K562 (cell line): Measurements from ENCODE around the gene PAQR4. TPM values are rescaled to one million over a fixed set of nuclear protein-coding genes. Genes with fewer than 3 reads are reported as not detected.

ENCODE experiments used
- polyA plus RNA-seq, 8 experiments: library from polyadenylated mRNA; depleted of rRNA in 4 of 8; stranded (reverse) in 5 of 8; unstranded in 3 of 8; fragments of >200 nt; fragmentation: Nextera tagmentation in 2 of 8; fragmentation: Illumina TruSeq in 1 of 8; extraction: Ambion mirVana in 2 of 8; extraction: Trizol in 1 of 8; gene quantifications; 2 replicates each; pipeline versions ENCODE4 v1.2.1 to v1.2.3, GENCODE V29; 2011 to 2014; ENCODE audit warnings: inconsistent platforms in 1 of 8, missing spikeins in 1 of 8
- small RNA-seq: library from RNA; depleted of rRNA; stranded (forward); fragments of <200 nt; gene quantifications from one replicate; pipeline ENCODE3, GENCODE V24; 2014
- total RNA-seq, 7 experiments: library from RNA; depleted of rRNA in 6 of 7; stranded (reverse); fragments of >200 nt in 6 of 7; fragmentation: Illumina TruSeq in 2 of 7; extraction: Trizol in 2 of 7; gene quantifications; 2 replicates each; pipeline versions ENCODE4 v1.2.1 to v1.2.3, GENCODE V29; 2011 to 2021; ENCODE audit warnings: low replicate concordance in 1 of 7

Gene PAQR4
- total and polyA plus RNA-seq, 9 of the 15 experiments (the other 6 are each of a cell fraction or from before 2014, with no cell fraction given) = 0.62 to 40.4 (median 19.5) TPM

Small RNA genes lying within 50 kb of the gene (small RNA-seq; reads per million reads assigned to genes)
- not detected for gene LINC00514

Other genes starting within 250 kb of the PAQR4 start
Only the 7 nearest of the 24 such genes appear.
- 7.7 and 8.6 TPM in 2 replicates for gene KREMEN2, start 5.1 kb upstream of the PAQR4 start, total RNA-seq (2014; rRNA removed)
- gene KREMEN2, start 5.1 kb upstream of the PAQR4 start, total RNA-seq (2014; rRNA removed; fragmentation: Illumina TruSeq; extraction: Trizol) = 0.67 and 0.84 TPM in 2 replicates
- 1.5 and 2.0 TPM in 2 replicates for gene KREMEN2, start 5.1 kb upstream of the PAQR4 start, total RNA-seq (2015; rRNA removed; fragmentation: Illumina TruSeq; extraction: Trizol)
- 7.6 and 8.2 TPM in 2 replicates for gene KREMEN2, start 5.1 kb upstream of the PAQR4 start, total RNA-seq (2021)
- gene KREMEN2, start 5.1 kb upstream of the PAQR4 start, polyA plus RNA-seq (2011; rRNA removed) = 1.4 and 3.1 TPM in 2 replicates
- 0.25 and 1.5 TPM in 2 replicates for gene KREMEN2, start 5.1 kb upstream of the PAQR4 start, polyA plus RNA-seq (2014; fragmentation: Illumina TruSeq; extraction: Trizol)
- gene KREMEN2, start 5.1 kb upstream of the PAQR4 start, polyA plus RNA-seq (2014; fragmentation: Nextera tagmentation; extraction: Ambion mirVana) = under 1 TPM in 1 of 2 experiments, not detected in 1; 0.04 TPM
- 7.1 and 7.5 TPM in 2 replicates for gene KREMEN2, start 5.1 kb upstream of the PAQR4 start, polyA plus RNA-seq (2014; rRNA removed)
- gene PKMYT1, start 11.1 kb downstream of the PAQR4 start, total RNA-seq (2014; rRNA removed) = 85.5 and 110 TPM in 2 replicates
- 19.7 and 21.6 TPM in 2 replicates for gene PKMYT1, start 11.1 kb downstream of the PAQR4 start, total RNA-seq (2014; rRNA removed; fragmentation: Illumina TruSeq; extraction: Trizol)
- gene PKMYT1, start 11.1 kb downstream of the PAQR4 start, total RNA-seq (2015; rRNA removed; fragmentation: Illumina TruSeq; extraction: Trizol) = 37.8 and 42.5 TPM in 2 replicates
- 187 and 201 TPM in 2 replicates for gene PKMYT1, start 11.1 kb downstream of the PAQR4 start, total RNA-seq (2021)
- gene PKMYT1, start 11.1 kb downstream of the PAQR4 start, polyA plus RNA-seq (2011; rRNA removed) = 18.7 and 48.0 TPM in 2 replicates
- 45.6 and 100 TPM in 2 replicates for gene PKMYT1, start 11.1 kb downstream of the PAQR4 start, polyA plus RNA-seq (2014; fragmentation: Illumina TruSeq; extraction: Trizol)
- gene PKMYT1, start 11.1 kb downstream of the PAQR4 start, polyA plus RNA-seq (2014; fragmentation: Nextera tagmentation; extraction: Ambion mirVana) = 10 to 100 TPM in 1 of 2 experiments, 1 to 10 TPM in 1; 8.7 to 12.8 TPM
- gene PKMYT1, start 11.1 kb downstream of the PAQR4 start, polyA plus RNA-seq (2014; rRNA removed) = 84.1 and 112 TPM in 2 replicates
- 0.12 TPM in 1 of 2 replicates, not detected in the other for gene CLDN9, start 43.6 kb downstream of the PAQR4 start, total RNA-seq (2014; rRNA removed)
- not detected in 2 replicates for gene CLDN9, start 43.6 kb downstream of the PAQR4 start, total RNA-seq (2014; rRNA removed; fragmentation: Illumina TruSeq; extraction: Trizol)
- gene CLDN9, start 43.6 kb downstream of the PAQR4 start, total RNA-seq (2015; rRNA removed; fragmentation: Illumina TruSeq; extraction: Trizol) = 0.15 and 0.22 TPM in 2 replicates
- gene CLDN9, start 43.6 kb downstream of the PAQR4 start, total RNA-seq (2021) = 0.40 and 0.44 TPM in 2 replicates
- 0.18 and 0.27 TPM in 2 replicates for gene CLDN9, start 43.6 kb downstream of the PAQR4 start, polyA plus RNA-seq (2011; rRNA removed)
- gene CLDN9, start 43.6 kb downstream of the PAQR4 start, polyA plus RNA-seq (2014; fragmentation: Illumina TruSeq; extraction: Trizol) = 0.10 and 0.12 TPM in 2 replicates
- not detected for gene CLDN9, start 43.6 kb downstream of the PAQR4 start, polyA plus RNA-seq (2014; fragmentation: Nextera tagmentation; extraction: Ambion mirVana)
- gene CLDN9, start 43.6 kb downstream of the PAQR4 start, polyA plus RNA-seq (2014; rRNA removed) = 0.16 and 0.24 TPM in 2 replicates
- 0.23 and 0.49 TPM in 2 replicates for gene CLDN6, start 48.8 kb downstream of the PAQR4 start, total RNA-seq (2014; rRNA removed)
- gene CLDN6, start 48.8 kb downstream of the PAQR4 start, total RNA-seq (2014; rRNA removed; fragmentation: Illumina TruSeq; extraction: Trizol) = 0.22 and 0.38 TPM in 2 replicates
- gene CLDN6, start 48.8 kb downstream of the PAQR4 start, total RNA-seq (2015; rRNA removed; fragmentation: Illumina TruSeq; extraction: Trizol) = 0.26 TPM in 1 of 2 replicates, not detected in the other
- 0.75 and 1.1 TPM in 2 replicates for gene CLDN6, start 48.8 kb downstream of the PAQR4 start, total RNA-seq (2021)
- gene CLDN6, start 48.8 kb downstream of the PAQR4 start, polyA plus RNA-seq (2011; rRNA removed) = 0.56 and 0.93 TPM in 2 replicates
- gene CLDN6, start 48.8 kb downstream of the PAQR4 start, polyA plus RNA-seq (2014; fragmentation: Illumina TruSeq; extraction: Trizol) = 0.45 and 0.83 TPM in 2 replicates
- not detected for gene CLDN6, start 48.8 kb downstream of the PAQR4 start, polyA plus RNA-seq (2014; fragmentation: Nextera tagmentation; extraction: Ambion mirVana)
- 0.20 and 0.32 TPM in 2 replicates for gene CLDN6, start 48.8 kb downstream of the PAQR4 start, polyA plus RNA-seq (2014; rRNA removed)
- gene TNFRSF12A, start 51.0 kb downstream of the PAQR4 start, total RNA-seq (2014; rRNA removed) = 55.9 and 61.8 TPM in 2 replicates
- gene TNFRSF12A, start 51.0 kb downstream of the PAQR4 start, total RNA-seq (2014; rRNA removed; fragmentation: Illumina TruSeq; extraction: Trizol) = 15.5 and 16.0 TPM in 2 replicates
- gene TNFRSF12A, start 51.0 kb downstream of the PAQR4 start, total RNA-seq (2015; rRNA removed; fragmentation: Illumina TruSeq; extraction: Trizol) = 26.5 and 27.6 TPM in 2 replicates
- gene TNFRSF12A, start 51.0 kb downstream of the PAQR4 start, total RNA-seq (2021) = 29.3 and 32.1 TPM in 2 replicates
- 25.7 and 30.0 TPM in 2 replicates for gene TNFRSF12A, start 51.0 kb downstream of the PAQR4 start, polyA plus RNA-seq (2011; rRNA removed)
- gene TNFRSF12A, start 51.0 kb downstream of the PAQR4 start, polyA plus RNA-seq (2014; fragmentation: Illumina TruSeq; extraction: Trizol) = 19.0 and 26.3 TPM in 2 replicates
- under 1 TPM; 0.41 to 0.66 TPM for gene TNFRSF12A, start 51.0 kb downstream of the PAQR4 start, polyA plus RNA-seq (2014; fragmentation: Nextera tagmentation; extraction: Ambion mirVana)
- 46.8 and 52.9 TPM in 2 replicates for gene TNFRSF12A, start 51.0 kb downstream of the PAQR4 start, polyA plus RNA-seq (2014; rRNA removed)
- gene HCFC1R1, start 54.6 kb downstream of the PAQR4 start, total RNA-seq (2014; rRNA removed) = 19.3 and 32.1 TPM in 2 replicates
- gene HCFC1R1, start 54.6 kb downstream of the PAQR4 start, total RNA-seq (2014; rRNA removed; fragmentation: Illumina TruSeq; extraction: Trizol) = 3.9 and 5.1 TPM in 2 replicates
- gene HCFC1R1, start 54.6 kb downstream of the PAQR4 start, total RNA-seq (2015; rRNA removed; fragmentation: Illumina TruSeq; extraction: Trizol) = 9.4 and 11.2 TPM in 2 replicates
- 27.8 and 29.0 TPM in 2 replicates for gene HCFC1R1, start 54.6 kb downstream of the PAQR4 start, total RNA-seq (2021)
- 5.2 and 8.1 TPM in 2 replicates for gene HCFC1R1, start 54.6 kb downstream of the PAQR4 start, polyA plus RNA-seq (2011; rRNA removed)
- 15.6 and 31.2 TPM in 2 replicates for gene HCFC1R1, start 54.6 kb downstream of the PAQR4 start, polyA plus RNA-seq (2014; fragmentation: Illumina TruSeq; extraction: Trizol)
- gene HCFC1R1, start 54.6 kb downstream of the PAQR4 start, polyA plus RNA-seq (2014; fragmentation: Nextera tagmentation; extraction: Ambion mirVana) = 1 to 10 TPM; 2.2 to 4.1 TPM
- 19.2 and 24.0 TPM in 2 replicates for gene HCFC1R1, start 54.6 kb downstream of the PAQR4 start, polyA plus RNA-seq (2014; rRNA removed)
- 51.2 and 66.7 TPM in 2 replicates for gene THOC6, start 54.7 kb downstream of the PAQR4 start, total RNA-seq (2014; rRNA removed)
- gene THOC6, start 54.7 kb downstream of the PAQR4 start, total RNA-seq (2014; rRNA removed; fragmentation: Illumina TruSeq; extraction: Trizol) = 13.2 and 22.3 TPM in 2 replicates
- 42.7 and 46.7 TPM in 2 replicates for gene THOC6, start 54.7 kb downstream of the PAQR4 start, total RNA-seq (2015; rRNA removed; fragmentation: Illumina TruSeq; extraction: Trizol)
- gene THOC6, start 54.7 kb downstream of the PAQR4 start, total RNA-seq (2021) = 65.4 and 70.1 TPM in 2 replicates
- 38.7 and 47.4 TPM in 2 replicates for gene THOC6, start 54.7 kb downstream of the PAQR4 start, polyA plus RNA-seq (2011; rRNA removed)
- 42.3 and 48.3 TPM in 2 replicates for gene THOC6, start 54.7 kb downstream of the PAQR4 start, polyA plus RNA-seq (2014; fragmentation: Illumina TruSeq; extraction: Trizol)
- 1 to 10 TPM; 2.5 to 5.5 TPM for gene THOC6, start 54.7 kb downstream of the PAQR4 start, polyA plus RNA-seq (2014; fragmentation: Nextera tagmentation; extraction: Ambion mirVana)
- 64.5 and 66.6 TPM in 2 replicates for gene THOC6, start 54.7 kb downstream of the PAQR4 start, polyA plus RNA-seq (2014; rRNA removed)